Duodenal mucosa (tissue), 2 donors: ENCODE measurements around the gene NADK.

Experiments
- H3K27ac ChIP-seq: one replicate; pipeline ENCODE4 v1.7.0; 2013; ENCODE audit warnings: low read depth, low read length
- H3K27me3 ChIP-seq, 2 donors: one replicate each; pipeline ENCODE4 v1.7.0; 2013; ENCODE audit warnings: low read length in 2 of 2, control low read depth in 1 of 2; ENCODE audit not compliant: insufficient read depth in 2 of 2, control insufficient read depth in 1 of 2
- H3K36me3 ChIP-seq, 2 donors: one replicate each; pipeline ENCODE4 v1.7.0; 2013; ENCODE audit warnings: low read length in 2 of 2, control low read depth in 1 of 2; ENCODE audit not compliant: insufficient read depth in 2 of 2, control insufficient read depth in 1 of 2
- H3K4me1 ChIP-seq, 2 donors: one replicate each; pipeline ENCODE4 v1.7.0; 2013; ENCODE audit warnings: low read length in 2 of 2, control low read depth in 1 of 2; ENCODE audit not compliant: insufficient read depth in 2 of 2, control insufficient read depth in 1 of 2
- H3K4me3 ChIP-seq, 2 donors: one replicate each; pipeline ENCODE4 v1.7.0; 2013; ENCODE audit warnings: low read length in 2 of 2, low read depth in 1 of 2
- H3K9ac ChIP-seq, 2 donors: one replicate each; pipeline ENCODE4 v1.7.0; 2013; ENCODE audit warnings: low read length in 2 of 2, low read depth in 1 of 2
- H3K9me3 ChIP-seq, 2 donors: one replicate each; pipeline ENCODE4 v1.7.0; 2013; ENCODE audit warnings: low read length in 2 of 2, control low read depth in 1 of 2; ENCODE audit not compliant: control insufficient read depth in 1 of 2

NADK gene

GRCh38 chr1:1763657-1764621 is 14.3 kb downstream of the NADK start:
- H3K36me3 ChIP-seq, result peaks cover 24 to 72% of the 10 kb centered on the region in 2 donors

GRCh38 chr1:1761504-1762376 is 16.5 kb downstream of the NADK start:
- peaks cover 24 to 64% of the 10 kb centered on the region in 2 donors for H3K36me3 ChIP-seq

More at GRCh38 chr1:1763657-1764621, 14.3 kb downstream of the NADK start:
- Histone ChIP-seq H3K9me3 (no peaks in the 10 kb centered on the region), H3K27ac (no peak overlapping the region), H3K4me3 (no peak overlapping the region), H3K27me3 (no peaks in the 10 kb centered on the region), H3K9ac (no peak overlapping the region), H3K4me1 (peaks cover 12 to 17% of the 10 kb centered on the region in 2 donors)

GRCh38 chr1:1760715-1761114 is 17.6 kb downstream of the NADK start:
- Histone ChIP-seq H3K9me3 (no peaks in the 10 kb centered on the region), H3K9ac (no peak overlapping the region), H3K4me3 (no peak overlapping the region), H3K36me3 (peaks cover 31 to 73% of the 10 kb centered on the region in 2 donors), H3K27ac (no peak overlapping the region), H3K4me1 (peaks cover 23 to 24% of the 10 kb centered on the region in 2 donors), H3K27me3 (no peaks in the 10 kb centered on the region)

More at GRCh38 chr1:1761504-1762376, 16.5 kb downstream of the NADK start:
- no peak overlapping the region for H3K9ac ChIP-seq
- H3K9me3 ChIP-seq, result no peaks in the 10 kb centered on the region
- no peaks in the 10 kb centered on the region for H3K27me3 ChIP-seq
- H3K27ac ChIP-seq, result no peak overlapping the region
- no peak overlapping the region for H3K4me3 ChIP-seq
- H3K4me1 ChIP-seq, result peaks cover 23 to 24% of the 10 kb centered on the region in 2 donors

GRCh38 chr1:1760345-1760650 is 18.0 kb downstream of the NADK start:
- no peak overlapping the region for H3K27ac ChIP-seq
- H3K27me3 ChIP-seq, result no peaks in the 10 kb centered on the region
- no peak overlapping the region for H3K9ac ChIP-seq
- H3K4me3 ChIP-seq, result no peak overlapping the region
- H3K36me3 ChIP-seq, result peaks cover 31 to 74% of the 10 kb centered on the region in 2 donors
- peaks cover 23 to 24% of the 10 kb centered on the region in 2 donors for H3K4me1 ChIP-seq
- H3K9me3 ChIP-seq, result no peaks in the 10 kb centered on the region

- peak overlapping the region in 1 of 2 donors; percentile 39 for H3K9ac ChIP-seq
- no peaks in the 10 kb centered on the region for H3K9me3 ChIP-seq
- no peaks in the 10 kb centered on the region for H3K27me3 ChIP-seq
- peaks cover 26 to 75% of the 10 kb centered on the region in 2 donors for H3K36me3 ChIP-seq
- peaks cover 23 to 24% of the 10 kb centered on the region in 2 donors for H3K4me1 ChIP-seq
- H3K4me3 ChIP-seq, result peak overlapping the region in 1 of 2 donors; percentile 11
- peak overlapping the region; percentile 80 for H3K27ac ChIP-seq
Observed at GRCh38 chr1:1759456-1760344, 18.6 kb downstream of the NADK start.

GRCh38 chr1:1758692-1759455 is 19.4 kb downstream of the NADK start:
- Histone ChIP-seq H3K36me3 (peaks cover 21 to 74% of the 10 kb centered on the region in 2 donors), H3K27me3 (no peaks in the 10 kb centered on the region), H3K4me1 (peaks cover 23 to 24% of the 10 kb centered on the region in 2 donors), H3K9me3 (no peaks in the 10 kb centered on the region), H3K9ac (peak overlapping the region; percentile 39 to 61), H3K4me3 (peak overlapping the region; percentile 21 to 50), H3K27ac (peak overlapping the region; percentile 81)

- Histone ChIP-seq H3K9ac (peak overlapping the region; percentile 39 to 61), H3K36me3 (peaks cover 25 to 76% of the 10 kb centered on the region in 2 donors), H3K27ac (peak overlapping the region; percentile 81), H3K4me1 (peaks cover 23 to 24% of the 10 kb centered on the region in 2 donors), H3K4me3 (peak overlapping the region in 1 of 2 donors; percentile 50), H3K9me3 (no peaks in the 10 kb centered on the region), H3K27me3 (no peaks in the 10 kb centered on the region)
Observed at GRCh38 chr1:1758059-1758621, 20.1 kb downstream of the NADK start.

GRCh38 chr1:1757422-1758058 is 20.7 kb downstream of the NADK start:
- Histone ChIP-seq H3K4me3 (peak overlapping the region in 1 of 2 donors; percentile 50), H3K36me3 (peaks cover 25 to 76% of the 10 kb centered on the region in 2 donors), H3K4me1 (peaks cover 23 to 24% of the 10 kb centered on the region in 2 donors), H3K27me3 (no peaks in the 10 kb centered on the region), H3K9ac (peak overlapping the region in 1 of 2 donors; percentile 61), H3K27ac (peak overlapping the region; percentile 81), H3K9me3 (no peaks in the 10 kb centered on the region)
